CD14-positive monocyte (primary cell): ENCODE results near the gene CELA3B. TPM values are rescaled to one million over a fixed set of nuclear protein-coding genes. Genes with fewer than 3 reads are reported as not detected.

ENCODE experiments used
- DNase-seq, 3 donors: peaks; one replicate each; pipeline ENCODE4 v3.0.0-alpha.2; 2011 to 2022
- H2AFZ ChIP-seq: 2 replicates; pipeline ENCODE4 v1.6.0; 2012; ENCODE audit warnings: mild to moderate bottlenecking, low read depth, low read length, inconsistent platforms; ENCODE audit not compliant: insufficient read depth, poor library complexity, severe bottlenecking
- H3K27ac ChIP-seq, 2 donors: 1 replicate in 1 of 2; 2 replicates in 1 of 2; pipeline ENCODE4 v1.5.1; 2012 to 2013; ENCODE audit warnings: low read length in 2 of 2, control low read depth in 1 of 2, inconsistent platforms in 1 of 2, low read depth in 1 of 2, mild to moderate bottlenecking in 1 of 2
- H3K27me3 ChIP-seq, 2 donors: one replicate each; pipeline versions ENCODE4 v1.6.0 to v1.6.1; 2011 to 2013; ENCODE audit warnings: low read length in 2 of 2; ENCODE audit not compliant: control insufficient read depth in 2 of 2, insufficient read depth in 2 of 2
- H3K36me3 ChIP-seq, 2 donors: replicated peaks in 1 of 2; 1 replicate in 1 of 2; 2 replicates in 1 of 2; pipeline versions ENCODE4 v1.5.1 to v1.6.1; 2012 to 2013; ENCODE audit warnings: low read length in 2 of 2, control low read depth in 1 of 2, inconsistent platforms in 1 of 2, mild to moderate bottlenecking in 1 of 2; ENCODE audit not compliant: insufficient read depth in 2 of 2, control insufficient read depth in 1 of 2
- H3K4me1 ChIP-seq, 2 donors: 1 replicate in 1 of 2; 2 replicates in 1 of 2; pipeline versions ENCODE4 v1.5.1 to v1.6.1; 2012 to 2013; ENCODE audit warnings: low read length in 2 of 2, control low read depth in 1 of 2, inconsistent platforms in 1 of 2, mild to moderate bottlenecking in 1 of 2, moderate library complexity in 1 of 2; ENCODE audit not compliant: insufficient read depth in 2 of 2, control insufficient read depth in 1 of 2
- H3K4me2 ChIP-seq: replicated peaks from 2 replicates; pipeline ENCODE3; 2012; ENCODE audit warnings: low read length, moderate library complexity, mild to moderate bottlenecking; ENCODE audit not compliant: poor library complexity, severe bottlenecking; ENCODE audit errors: extremely low read depth
- H3K4me3 ChIP-seq, 3 experiments: fragments of 200-600 bp in 1 of 3; sonication (generic) in 1 of 3; replicated peaks in 1 of 3; 1 replicate in 2 of 3; 2 replicates in 1 of 3; pipeline ENCODE4 v1.5.1; 2011 to 2013; ENCODE audit warnings: low read length in 3 of 3, mild to moderate bottlenecking in 3 of 3, control low read depth in 2 of 3, low read depth in 2 of 3, inconsistent platforms in 1 of 3, moderate library complexity in 1 of 3
- H3K79me2 ChIP-seq: 2 replicates; pipeline ENCODE4 v1.6.0; 2012; ENCODE audit warnings: mild to moderate bottlenecking, control low read depth, inconsistent platforms, low read length, moderate library complexity; ENCODE audit not compliant: insufficient read depth
- H3K9ac ChIP-seq: 2 replicates; pipeline ENCODE4 v1.6.0; 2017; ENCODE audit warnings: low read length, mild to moderate bottlenecking; ENCODE audit not compliant: insufficient read depth, poor library complexity, severe bottlenecking
- H3K9me3 ChIP-seq, 2 donors: replicated peaks in 1 of 2; 1 replicate in 1 of 2; 2 replicates in 1 of 2; pipeline versions ENCODE4 v1.5.1 to v1.6.1; 2012 to 2013; ENCODE audit warnings: low read length in 2 of 2, control low read depth in 1 of 2; ENCODE audit not compliant: control insufficient read depth in 1 of 2, insufficient read depth in 1 of 2
- H4K20me1 ChIP-seq: 2 replicates; pipeline ENCODE4 v1.6.0; 2012; ENCODE audit warnings: mild to moderate bottlenecking, low read length, control low read depth, moderate library complexity; ENCODE audit not compliant: insufficient read depth
- H3K27ac Mint-ChIP-seq, 7 donors: one replicate each; pipeline ENCODE4 v1.8.0; 2020; ENCODE audit warnings: mild to moderate bottlenecking in 7 of 7, mixed read lengths in 7 of 7, moderate library complexity in 6 of 7, inconsistent platforms in 2 of 7
- H3K27me3 Mint-ChIP-seq, 3 donors: one replicate each; pipeline ENCODE4 v1.8.0; 2021 to 2022; ENCODE audit warnings: low read depth in 3 of 3, mild to moderate bottlenecking in 3 of 3, mixed read lengths in 3 of 3, moderate library complexity in 3 of 3, inconsistent platforms in 1 of 3
- H3K36me3 Mint-ChIP-seq, 2 donors: one replicate each; pipeline ENCODE4 v1.8.0; 2020; ENCODE audit warnings: mixed read lengths in 2 of 2, inconsistent platforms in 1 of 2, mild to moderate bottlenecking in 1 of 2
- H3K4me1 Mint-ChIP-seq: one replicate; pipeline ENCODE4 v1.8.0; 2020; ENCODE audit warnings: mild to moderate bottlenecking, mixed read lengths
- H3K4me3 Mint-ChIP-seq, 2 donors: one replicate each; pipeline ENCODE4 v1.8.0; 2020; ENCODE audit warnings: mild to moderate bottlenecking in 2 of 2, mixed read lengths in 2 of 2, moderate library complexity in 1 of 2
- H3K9me3 Mint-ChIP-seq, 7 donors: one replicate each; pipeline ENCODE4 v1.8.0; 2020 to 2022; ENCODE audit warnings: mixed read lengths in 7 of 7, mild to moderate bottlenecking in 6 of 7, moderate library complexity in 6 of 7, inconsistent platforms in 2 of 7
- CTCF ChIP-seq: fragments of 200-600 bp; IDR thresholded peaks from one replicate; pipeline ENCODE4 v1.8.0; 2022; ENCODE audit warnings: antibody characterized with exemption, mild to moderate bottlenecking
- WGBS: methylation state at CpG from one replicate; pipeline ENCODE4 v1.1.5; 2013; ENCODE audit warnings: missing lambda C conversion rate; ENCODE audit not compliant: insufficient coverage; 5-methylcytosine and 5-hydroxymethylcytosine counted together
- intact Hi-C, 2 donors: fragments of 100-400 bp; cut with micrococcal nuclease; formaldehyde crosslinking; loops; one replicate each; pipeline versions ENCODE4 v1.15.0 to v1.15.1; 2023
- polyA plus RNA-seq, 3 donors: library from polyadenylated mRNA; depleted of rRNA in 1 of 3; unstranded in 2 of 3; stranded (reverse) in 1 of 3; fragments of 300-500 nt in 2 of 3; fragments of >200 nt in 1 of 3; fragmentation: Illumina TruSeq in 2 of 3; gene quantifications; 1 replicate in 2 of 3; 2 replicates in 1 of 3; pipeline ENCODE4 v1.2.3, GENCODE V29; 2012 to 2021

CELA3B gene
- polyA plus RNA-seq, 3 donors: not detected

- peak; percentile 95 to 99 (median 99) for DNase-seq
- peaks cover 0 to 3% (median 2%) of the 10 kb centered on the region in 3 donors for H3K27me3 Mint-ChIP-seq
- H3K4me3 ChIP-seq: peak overlapping the region in 1 of 3 experiments; percentile 47
- H3K4me3 Mint-ChIP-seq: peak overlapping the region; percentile 49 to 69
- peaks cover 11% of the 10 kb centered on the region for H3K79me2 ChIP-seq
- H2AFZ ChIP-seq: peak overlapping the region; percentile 51
- no peaks in the 10 kb centered on the region for H4K20me1 ChIP-seq
- H3K36me3 ChIP-seq: no peaks in the 10 kb centered on the region
- H3K9me3 ChIP-seq: no peaks in the 10 kb centered on the region
- TF ChIP-seq CTCF: peak; percentile 29
- no peaks in the 10 kb centered on the region for H3K27me3 ChIP-seq
- H3K27ac Mint-ChIP-seq: peak overlapping the region; percentile 92 to 100 (median 99)
- peaks cover 30% of the 10 kb centered on the region for H3K4me1 Mint-ChIP-seq
- peaks cover 23 to 36% of the 10 kb centered on the region in 2 donors for H3K4me1 ChIP-seq
- H3K9me3 Mint-ChIP-seq: peaks cover 0 to 8% (median 0%) of the 10 kb centered on the region in 7 donors
- no peaks in the 10 kb centered on the region for H3K36me3 Mint-ChIP-seq
- peak overlapping the region; percentile 89 to 93 for H3K27ac ChIP-seq
- H3K4me2 ChIP-seq: peak overlapping the region; percentile 70
- H3K9ac ChIP-seq: peak overlapping the region; percentile 66
- 17% methylated on average over 6 of the region's 10 CpGs for WGBS
- intact Hi-C loops: no loop called here
These were observed 42.0 kb downstream of the CELA3B start for GRCh38 chr1:22018583-22019559.

DNA sequence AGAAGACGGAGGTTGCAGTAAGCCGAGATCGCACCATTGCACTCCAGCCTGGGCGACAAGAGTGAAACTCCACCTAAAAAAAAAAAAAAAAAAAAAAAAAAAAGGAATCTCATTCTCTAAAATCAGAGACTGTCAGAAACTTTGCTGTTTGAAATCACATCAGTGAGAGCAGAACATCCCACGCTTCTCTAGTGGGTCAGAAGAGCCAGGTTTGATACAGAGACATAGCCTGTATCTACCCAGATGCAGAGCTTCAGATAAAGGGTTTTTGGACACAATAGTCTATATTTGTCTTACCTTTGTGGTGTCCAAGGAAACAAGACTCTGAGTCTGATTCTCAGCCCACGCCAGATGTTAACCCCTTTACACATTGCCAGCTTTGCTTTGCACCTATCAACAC is 44.2 kb downstream of the CELA3B start:
- Histone ChIP-seq H3K79me2 (peaks cover 28% of the 10 kb centered on the region), H3K4me3 (no peak overlapping the region), H3K27me3 (no peaks in the 10 kb centered on the region), H3K27ac (no peak overlapping the region), H3K36me3 (no peaks in the 10 kb centered on the region), H2AFZ (no peak overlapping the region), H3K9me3 (no peaks in the 10 kb centered on the region), H4K20me1 (no peaks in the 10 kb centered on the region), H3K4me2 (no peak overlapping the region), H3K4me1 (peaks cover 36 to 53% of the 10 kb centered on the region in 2 donors), H3K9ac (no peak overlapping the region)
- no peaks in the 10 kb centered on the region for H3K36me3 Mint-ChIP-seq
- WGBS: 94% methylated on average over 2 of the region's 6 CpGs
- no peak for TF ChIP-seq CTCF
- no peak for DNase-seq
- peaks cover 0 to 3% (median 2%) of the 10 kb centered on the region in 3 donors for H3K27me3 Mint-ChIP-seq
- H3K4me1 Mint-ChIP-seq: peaks cover 42% of the 10 kb centered on the region
- no peak overlapping the region for H3K4me3 Mint-ChIP-seq
- intact Hi-C loops: loop anchor here (5.0 to 10.0 kb wide), 4 partner anchors 36 to 236 kb away; partner anchors contain the start of gene USP48 (in 1 of the 2)
- peaks cover 0 to 5% (median 0%) of the 10 kb centered on the region in 7 donors for H3K9me3 Mint-ChIP-seq
- H3K27ac Mint-ChIP-seq: peak overlapping the region in 1 of 7 donors; percentile 100
